AG09309 (cell line): ENCODE data around the gene GCSAM.
A peak's percentile ranks its signal among the peaks of the same experiment; 100 is the strongest.

Source experiments
- DNase-seq: peaks from one replicate; pipeline ENCODE4 v3.0.0-alpha.2; 2010; ENCODE audit warnings: low read depth
- H3K4me3 ChIP-seq: 2 replicates; pipeline ENCODE4 v1.5.1; 2011; ENCODE audit warnings: mild to moderate bottlenecking, low read depth, low read length, moderate library complexity; ENCODE audit not compliant: control insufficient read depth
- TF ChIP-seq, protein P1 (sequence below): IDR thresholded peaks from 2 replicates; pipeline ENCODE4 v1.5.1; 2011; ENCODE audit warnings: mild to moderate bottlenecking, low read depth, low read length, inconsistent platforms; ENCODE audit not compliant: insufficient read depth, control insufficient read depth; ENCODE audit errors: missing control alignments

The GCSAM gene

DNA sequence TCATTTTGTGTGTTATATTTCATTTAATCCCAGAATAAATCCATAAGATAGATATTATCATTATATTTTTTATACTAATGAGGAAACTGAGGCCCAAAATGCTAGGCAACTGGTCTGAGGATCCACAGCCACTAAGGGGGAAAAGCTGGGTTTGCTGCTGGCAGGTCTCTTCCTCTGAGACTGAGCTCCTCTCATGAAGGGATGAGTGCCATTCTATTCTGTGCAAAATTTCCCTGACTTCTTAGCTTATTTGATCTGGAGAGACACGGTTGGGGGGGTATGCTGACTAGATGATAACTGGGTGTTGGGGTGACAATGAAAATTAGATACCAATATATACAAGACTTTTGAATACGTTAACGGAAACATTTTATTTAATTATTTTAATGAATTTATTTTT is 1.9 kb downstream of the GCSAM start:
- TF ChIP-seq, protein P1, sequence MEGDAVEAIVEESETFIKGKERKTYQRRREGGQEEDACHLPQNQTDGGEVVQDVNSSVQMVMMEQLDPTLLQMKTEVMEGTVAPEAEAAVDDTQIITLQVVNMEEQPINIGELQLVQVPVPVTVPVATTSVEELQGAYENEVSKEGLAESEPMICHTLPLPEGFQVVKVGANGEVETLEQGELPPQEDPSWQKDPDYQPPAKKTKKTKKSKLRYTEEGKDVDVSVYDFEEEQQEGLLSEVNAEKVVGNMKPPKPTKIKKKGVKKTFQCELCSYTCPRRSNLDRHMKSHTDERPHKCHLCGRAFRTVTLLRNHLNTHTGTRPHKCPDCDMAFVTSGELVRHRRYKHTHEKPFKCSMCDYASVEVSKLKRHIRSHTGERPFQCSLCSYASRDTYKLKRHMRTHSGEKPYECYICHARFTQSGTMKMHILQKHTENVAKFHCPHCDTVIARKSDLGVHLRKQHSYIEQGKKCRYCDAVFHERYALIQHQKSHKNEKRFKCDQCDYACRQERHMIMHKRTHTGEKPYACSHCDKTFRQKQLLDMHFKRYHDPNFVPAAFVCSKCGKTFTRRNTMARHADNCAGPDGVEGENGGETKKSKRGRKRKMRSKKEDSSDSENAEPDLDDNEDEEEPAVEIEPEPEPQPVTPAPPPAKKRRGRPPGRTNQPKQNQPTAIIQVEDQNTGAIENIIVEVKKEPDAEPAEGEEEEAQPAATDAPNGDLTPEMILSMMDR = no peak
- DNase-seq = no peak
- H3K4me3 ChIP-seq = no peak overlapping the region

GRCh38 chr3:112130638-112130993 is 2.4 kb downstream of the GCSAM start:
- TF ChIP-seq, protein P1 = no peak
- DNase-seq = no peak
- H3K4me3 ChIP-seq = no peak overlapping the region

DNA sequence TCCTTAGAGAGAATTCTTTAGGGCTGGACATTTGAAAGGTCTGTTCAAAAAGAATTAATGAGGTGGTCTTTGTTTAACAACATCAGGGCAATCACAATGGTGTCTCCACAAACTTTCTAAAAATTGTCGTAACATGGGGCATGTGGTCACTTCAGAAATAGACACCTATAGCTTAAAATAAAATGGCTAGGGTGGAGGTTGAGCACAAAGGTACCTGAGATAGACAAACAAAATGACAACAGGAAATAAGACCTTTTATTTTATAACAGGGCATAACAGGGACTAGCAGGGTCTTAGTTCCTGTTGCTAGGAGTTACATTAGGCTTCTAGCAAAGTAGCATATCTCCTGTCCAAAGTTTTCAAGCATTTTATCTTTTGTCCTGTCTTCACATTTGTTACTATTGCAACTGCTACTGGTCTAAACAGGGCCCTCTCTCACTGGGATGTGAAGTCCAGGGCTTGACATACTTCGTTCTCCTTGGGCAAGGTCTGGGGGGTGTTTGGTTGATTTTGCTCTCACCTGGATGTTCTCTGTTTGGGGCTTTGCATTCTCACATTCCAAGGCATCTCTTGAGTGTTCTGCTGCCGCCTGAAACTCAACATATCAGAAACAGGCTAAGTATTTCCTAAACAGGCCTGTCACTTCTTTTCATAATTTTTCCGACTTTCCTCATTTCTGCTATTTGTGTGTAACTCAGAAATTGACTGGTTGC is 3.0 kb downstream of the GCSAM start:
- no peak for DNase-seq
- no peak overlapping the region for H3K4me3 ChIP-seq
- TF ChIP-seq, protein P1 = no peak

DNA sequence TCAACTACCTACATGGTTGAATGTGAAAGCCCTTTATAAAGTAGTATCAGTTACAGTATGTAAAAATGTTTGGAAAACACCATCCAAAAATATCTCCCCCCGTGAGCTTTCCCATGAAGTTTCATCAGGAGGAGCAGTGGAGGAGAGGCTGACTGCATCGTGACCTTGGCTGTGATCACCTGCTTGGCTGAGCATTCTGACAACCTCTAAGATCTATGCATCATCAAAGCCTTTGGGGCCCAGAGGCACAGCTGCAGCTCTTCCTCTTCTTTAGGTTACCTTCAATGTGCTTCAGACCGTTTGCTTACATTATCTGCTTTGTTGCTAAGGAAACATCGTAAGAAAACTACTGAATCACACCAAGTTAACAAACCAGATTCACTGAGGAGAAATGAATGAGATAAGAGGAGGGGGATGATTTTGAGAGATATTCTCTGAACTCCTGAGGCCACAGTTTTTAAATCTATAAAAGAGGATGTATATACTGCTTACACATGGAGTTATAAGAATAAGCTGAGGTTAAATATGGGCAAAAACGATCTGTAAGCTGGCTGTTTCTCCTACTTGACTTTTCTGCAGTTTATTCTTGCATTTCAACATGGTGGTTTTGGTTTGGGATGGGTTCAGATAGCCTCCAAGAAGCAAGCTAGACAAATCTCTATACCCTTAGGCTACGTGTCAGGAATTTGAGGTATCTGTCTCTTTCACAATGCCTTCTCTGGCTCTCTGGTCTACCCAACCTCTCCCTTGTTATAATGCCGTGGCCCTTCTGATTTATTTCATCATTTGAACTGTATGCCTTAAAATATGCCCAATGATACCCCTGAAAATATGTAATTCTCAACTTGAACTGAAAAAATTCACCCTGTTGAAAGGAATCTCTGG is 4.0 kb downstream of the GCSAM start:
- no peak overlapping the region for H3K4me3 ChIP-seq
- TF ChIP-seq, protein P1 = no peak
- peak; percentile 51 for DNase-seq

GRCh38 chr3:112127522-112128494 is 5.2 kb downstream of the GCSAM start:
- no peak for DNase-seq
- no peak overlapping the region for H3K4me3 ChIP-seq
- TF ChIP-seq, protein P1 = no peak

GRCh38 chr3:112126511-112126911 is 6.5 kb downstream of the GCSAM start:
- H3K4me3 ChIP-seq = no peak overlapping the region
- DNase-seq = no peak
- TF ChIP-seq, protein P1 = no peak
